ENCODE data around the gene DEGS1. TPM values are rescaled to one million over a fixed set of nuclear protein-coding genes. Genes with fewer than 3 reads are reported as not detected.

DEGS1 gene
- total RNA-seq, 1 experiment from 2014 or later, result 59.8 TPM

DNA sequence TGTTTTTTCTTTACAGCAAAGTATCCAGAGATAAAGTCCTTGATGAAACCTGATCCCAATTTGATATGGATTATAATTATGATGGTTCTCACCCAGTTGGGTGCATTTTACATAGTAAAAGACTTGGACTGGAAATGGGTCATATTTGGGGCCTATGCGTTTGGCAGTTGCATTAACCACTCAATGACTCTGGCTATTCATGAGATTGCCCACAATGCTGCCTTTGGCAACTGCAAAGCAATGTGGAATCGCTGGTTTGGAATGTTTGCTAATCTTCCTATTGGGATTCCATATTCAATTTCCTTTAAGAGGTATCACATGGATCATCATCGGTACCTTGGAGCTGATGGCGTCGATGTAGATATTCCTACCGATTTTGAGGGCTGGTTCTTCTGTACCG is 6.5 kb downstream of the DEGS1 start:
- Histone ChIP-seq H3K23ac (ENCODE audit: insufficient read length, low read depth, low read length) (no peak overlapping the region), H3K9me3 (ENCODE audit: control insufficient read depth, low read depth, low read length) (no peaks in the 10 kb centered on the region), H3K23me2 (ENCODE audit: insufficient read length, low read depth, low read length, poor library complexity, severe bottlenecking) (no peaks in the 10 kb centered on the region), H3K79me1 (ENCODE audit: insufficient read depth, low read depth, low read length, poor library complexity, severe bottlenecking) (no peaks in the 10 kb centered on the region), H4K5ac (ENCODE audit: insufficient read length, low read depth, low read length) (no peak overlapping the region), H3K4me2 (ENCODE audit: insufficient read depth, insufficient read length, low read length) (no peak overlapping the region), H3K79me2 (ENCODE audit: insufficient read depth, low read length) (peaks cover 22% of the 10 kb centered on the region; the same call in 1 of the 2 replicates), H3T11ph (ENCODE audit: low read length) (no peak overlapping the region), H3K9ac (ENCODE audit: extremely low read depth, insufficient read length, low read length) (no peak overlapping the region), H2AK5ac (ENCODE audit: insufficient read length, low read length) (no peak overlapping the region), H4K91ac (ENCODE audit: insufficient read length, low read depth, low read length) (no peak overlapping the region), H3K4me1 (ENCODE audit: insufficient read depth, low read length) (no peaks in the 10 kb centered on the region), H2BK12ac (ENCODE audit: insufficient read length, low read depth, low read length) (no peak overlapping the region), H2AFZ (ENCODE audit: low read length) (no peak overlapping the region), H2BK5ac (ENCODE audit: insufficient read length, low read length) (no peak overlapping the region), H4K20me1 (ENCODE audit: control insufficient read depth, insufficient read depth, insufficient read length) (no peaks in the 10 kb centered on the region), H3K56ac (ENCODE audit: insufficient read length, low read depth, low read length) (no peak overlapping the region), H3K14ac (ENCODE audit: insufficient read depth, low read length) (no peak overlapping the region), H2BK20ac (ENCODE audit: low read depth, low read length, poor library complexity, severe bottlenecking) (no peak overlapping the region), H2BK15ac (ENCODE audit: low read depth, low read length) (no peak overlapping the region), H3K27me3 (ENCODE audit: insufficient read depth, low read length) (no peaks in the 10 kb centered on the region), H3K18ac (ENCODE audit: insufficient read length, low read depth, low read length) (no peak overlapping the region), H4K8ac (replicated peaks; ENCODE audit: insufficient read length, low read depth, low read length) (no peak overlapping the region), H3K4ac (ENCODE audit: low read depth, low read length) (no peak overlapping the region), H2BK120ac (ENCODE audit: low read depth, low read length, poor library complexity, severe bottlenecking) (no peak overlapping the region), H3K27ac (ENCODE audit: insufficient read length, low read depth, low read length) (no peak overlapping the region)
- Mint-ChIP-seq H3K27me3 (ENCODE audit: low read depth) (no peaks in the 10 kb centered on the region), H3K4me3 (no peak overlapping the region), H3K27ac (no peak overlapping the region), H3K9me3 (peaks cover 3 to 4% of the 10 kb centered on the region in 2 experiments; a peak in 2 of 5 replicates), H3K36me3 (ENCODE audit: insufficient read depth in 1 of 3, low read depth in 3 of 3) (peaks cover 46 to 72% (median 65%) of the 10 kb centered on the region in 3 experiments), H3K4me1 (peaks cover 8 to 20% of the 10 kb centered on the region in 2 experiments)
- no peak for DNase-seq
- WGBS (ENCODE audit: extremely low coverage, insufficient read length, low lambda C conversion rate), result no CpG with 5 or more reads among the region's 7 CpGs
- TF ChIP-seq, protein P1, sequence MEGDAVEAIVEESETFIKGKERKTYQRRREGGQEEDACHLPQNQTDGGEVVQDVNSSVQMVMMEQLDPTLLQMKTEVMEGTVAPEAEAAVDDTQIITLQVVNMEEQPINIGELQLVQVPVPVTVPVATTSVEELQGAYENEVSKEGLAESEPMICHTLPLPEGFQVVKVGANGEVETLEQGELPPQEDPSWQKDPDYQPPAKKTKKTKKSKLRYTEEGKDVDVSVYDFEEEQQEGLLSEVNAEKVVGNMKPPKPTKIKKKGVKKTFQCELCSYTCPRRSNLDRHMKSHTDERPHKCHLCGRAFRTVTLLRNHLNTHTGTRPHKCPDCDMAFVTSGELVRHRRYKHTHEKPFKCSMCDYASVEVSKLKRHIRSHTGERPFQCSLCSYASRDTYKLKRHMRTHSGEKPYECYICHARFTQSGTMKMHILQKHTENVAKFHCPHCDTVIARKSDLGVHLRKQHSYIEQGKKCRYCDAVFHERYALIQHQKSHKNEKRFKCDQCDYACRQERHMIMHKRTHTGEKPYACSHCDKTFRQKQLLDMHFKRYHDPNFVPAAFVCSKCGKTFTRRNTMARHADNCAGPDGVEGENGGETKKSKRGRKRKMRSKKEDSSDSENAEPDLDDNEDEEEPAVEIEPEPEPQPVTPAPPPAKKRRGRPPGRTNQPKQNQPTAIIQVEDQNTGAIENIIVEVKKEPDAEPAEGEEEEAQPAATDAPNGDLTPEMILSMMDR (conservative IDR thresholded peaks at IDR 0.05), result no peak
